ENCODE results near the gene RTL1. TPM values are rescaled to one million over a fixed set of nuclear protein-coding genes. Genes with fewer than 3 reads are reported as not detected.

RTL1 gene
- total and polyA plus RNA-seq, 10 of the 15 experiments (the other 5 are each of a cell fraction or from before 2014, with no cell fraction given) = not detected

DNA sequence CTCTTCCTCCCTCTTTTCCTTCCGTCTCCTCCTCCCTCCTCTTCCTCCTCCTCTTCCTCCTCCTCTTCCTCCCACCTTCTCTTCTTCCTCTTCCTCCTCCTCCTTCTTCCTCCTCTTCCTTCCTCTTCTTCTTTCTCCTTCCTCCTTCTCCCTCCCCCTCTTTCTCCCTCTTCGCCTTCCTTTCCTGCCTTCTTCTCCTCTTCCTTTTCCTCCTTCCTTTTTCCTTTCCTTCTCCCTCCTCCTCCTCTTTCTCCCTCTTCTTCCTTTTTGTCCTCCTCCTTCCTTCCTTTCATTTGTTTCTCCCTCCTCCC lies 41.6 kb downstream of the RTL1 start:
- H2AFZ ChIP-seq (ENCODE audit: control insufficient read depth, low read depth, low read length) = no peak overlapping the region
- no peaks in the 10 kb centered on the region for H3K79me2 ChIP-seq (ENCODE audit: control insufficient read depth, insufficient read depth, low read length)
- no peaks in the 10 kb centered on the region for H3K27me3 ChIP-seq (replicated peaks in 1 of 2; ENCODE audit: control insufficient read depth in 2 of 2, insufficient read depth in 2 of 2, low read length in 1 of 2)
- intact Hi-C loops (cut with micrococcal nuclease; ENCODE audit: unreplicated experiment) (no loop called here), in situ Hi-C loops (cut with MboI) (no loop called here)
- H3K36me3 ChIP-seq (ENCODE audit: control insufficient read depth in 2 of 2, insufficient read depth in 2 of 2, low read length in 1 of 2) = no peaks in the 10 kb centered on the region
- DNase-seq (ENCODE audit: low read depth, low spot score) (no peak), FAIRE-seq (no peak), ATAC-seq (no peak)
- BruUV-seq (replicated peaks) = no TSS peak
- H3K27ac ChIP-seq (ENCODE audit: control insufficient read depth, insufficient read depth) = no peak overlapping the region
- no peak overlapping the region for H3K4me3 ChIP-seq
- H3K4me2 ChIP-seq (ENCODE audit: control insufficient read depth, insufficient read depth) = no peak overlapping the region
- SMC1A ChIA-PET (ENCODE audit: uncharacterized antibody, unreplicated experiment) = no interaction called here
- H3K4me1 ChIP-seq (ENCODE audit: control insufficient read depth, insufficient read depth, low read length) = no peaks in the 10 kb centered on the region
- no peaks in the 10 kb centered on the region for H4K20me1 ChIP-seq (ENCODE audit: control insufficient read depth, insufficient read depth)
- no peaks in the 10 kb centered on the region for H3K9me3 ChIP-seq (replicated peaks; ENCODE audit: control insufficient read depth, insufficient read depth, low read length)
- CTCF ChIA-PET = no interaction called here
- POLR2A ChIA-PET = no interaction called here
- RAD21 ChIA-PET (ENCODE audit: unreplicated experiment) = no interaction called here
- no peak overlapping the region for H3K9ac ChIP-seq (ENCODE audit: control insufficient read depth, insufficient read depth, low read length)
- 22% methylated on average over 2 of the region's 2 CpGs for WGBS (ENCODE audit: insufficient coverage, insufficient replicate concordance, low lambda C conversion rate, missing lambda C conversion rate)
- TF ChIP-seq, protein P1, sequence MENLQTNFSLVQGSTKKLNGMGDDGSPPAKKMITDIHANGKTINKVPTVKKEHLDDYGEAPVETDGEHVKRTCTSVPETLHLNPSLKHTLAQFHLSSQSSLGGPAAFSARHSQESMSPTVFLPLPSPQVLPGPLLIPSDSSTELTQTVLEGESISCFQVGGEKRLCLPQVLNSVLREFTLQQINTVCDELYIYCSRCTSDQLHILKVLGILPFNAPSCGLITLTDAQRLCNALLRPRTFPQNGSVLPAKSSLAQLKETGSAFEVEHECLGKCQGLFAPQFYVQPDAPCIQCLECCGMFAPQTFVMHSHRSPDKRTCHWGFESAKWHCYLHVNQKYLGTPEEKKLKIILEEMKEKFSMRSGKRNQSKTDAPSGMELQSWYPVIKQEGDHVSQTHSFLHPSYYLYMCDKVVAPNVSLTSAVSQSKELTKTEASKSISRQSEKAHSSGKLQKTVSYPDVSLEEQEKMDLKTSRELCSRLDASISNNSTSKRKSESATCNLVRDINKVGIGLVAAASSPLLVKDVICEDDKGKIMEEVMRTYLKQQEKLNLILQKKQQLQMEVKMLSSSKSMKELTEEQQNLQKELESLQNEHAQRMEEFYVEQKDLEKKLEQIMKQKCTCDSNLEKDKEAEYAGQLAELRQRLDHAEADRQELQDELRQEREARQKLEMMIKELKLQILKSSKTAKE (IDR thresholded peaks at IDR 0.05; ENCODE audit: low read depth, poor library complexity, severe bottlenecking) = no peak
- no peak for TF ChIP-seq PKNOX1 (IDR thresholded peaks at IDR 0.05)
- TF ChIP-seq DPF2 (IDR thresholded peaks at IDR 0.05) = no peak
- TF ChIP-seq, protein P2, sequence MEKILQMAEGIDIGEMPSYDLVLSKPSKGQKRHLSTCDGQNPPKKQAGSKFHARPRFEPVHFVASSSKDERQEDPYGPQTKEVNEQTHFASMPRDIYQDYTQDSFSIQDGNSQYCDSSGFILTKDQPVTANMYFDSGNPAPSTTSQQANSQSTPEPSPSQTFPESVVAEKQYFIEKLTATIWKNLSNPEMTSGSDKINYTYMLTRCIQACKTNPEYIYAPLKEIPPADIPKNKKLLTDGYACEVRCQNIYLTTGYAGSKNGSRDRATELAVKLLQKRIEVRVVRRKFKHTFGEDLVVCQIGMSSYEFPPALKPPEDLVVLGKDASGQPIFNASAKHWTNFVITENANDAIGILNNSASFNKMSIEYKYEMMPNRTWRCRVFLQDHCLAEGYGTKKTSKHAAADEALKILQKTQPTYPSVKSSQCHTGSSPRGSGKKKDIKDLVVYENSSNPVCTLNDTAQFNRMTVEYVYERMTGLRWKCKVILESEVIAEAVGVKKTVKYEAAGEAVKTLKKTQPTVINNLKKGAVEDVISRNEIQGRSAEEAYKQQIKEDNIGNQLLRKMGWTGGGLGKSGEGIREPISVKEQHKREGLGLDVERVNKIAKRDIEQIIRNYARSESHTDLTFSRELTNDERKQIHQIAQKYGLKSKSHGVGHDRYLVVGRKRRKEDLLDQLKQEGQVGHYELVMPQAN (conservative IDR thresholded peaks at IDR 0.05) = no peak
- TF ChIP-seq, protein P3, sequence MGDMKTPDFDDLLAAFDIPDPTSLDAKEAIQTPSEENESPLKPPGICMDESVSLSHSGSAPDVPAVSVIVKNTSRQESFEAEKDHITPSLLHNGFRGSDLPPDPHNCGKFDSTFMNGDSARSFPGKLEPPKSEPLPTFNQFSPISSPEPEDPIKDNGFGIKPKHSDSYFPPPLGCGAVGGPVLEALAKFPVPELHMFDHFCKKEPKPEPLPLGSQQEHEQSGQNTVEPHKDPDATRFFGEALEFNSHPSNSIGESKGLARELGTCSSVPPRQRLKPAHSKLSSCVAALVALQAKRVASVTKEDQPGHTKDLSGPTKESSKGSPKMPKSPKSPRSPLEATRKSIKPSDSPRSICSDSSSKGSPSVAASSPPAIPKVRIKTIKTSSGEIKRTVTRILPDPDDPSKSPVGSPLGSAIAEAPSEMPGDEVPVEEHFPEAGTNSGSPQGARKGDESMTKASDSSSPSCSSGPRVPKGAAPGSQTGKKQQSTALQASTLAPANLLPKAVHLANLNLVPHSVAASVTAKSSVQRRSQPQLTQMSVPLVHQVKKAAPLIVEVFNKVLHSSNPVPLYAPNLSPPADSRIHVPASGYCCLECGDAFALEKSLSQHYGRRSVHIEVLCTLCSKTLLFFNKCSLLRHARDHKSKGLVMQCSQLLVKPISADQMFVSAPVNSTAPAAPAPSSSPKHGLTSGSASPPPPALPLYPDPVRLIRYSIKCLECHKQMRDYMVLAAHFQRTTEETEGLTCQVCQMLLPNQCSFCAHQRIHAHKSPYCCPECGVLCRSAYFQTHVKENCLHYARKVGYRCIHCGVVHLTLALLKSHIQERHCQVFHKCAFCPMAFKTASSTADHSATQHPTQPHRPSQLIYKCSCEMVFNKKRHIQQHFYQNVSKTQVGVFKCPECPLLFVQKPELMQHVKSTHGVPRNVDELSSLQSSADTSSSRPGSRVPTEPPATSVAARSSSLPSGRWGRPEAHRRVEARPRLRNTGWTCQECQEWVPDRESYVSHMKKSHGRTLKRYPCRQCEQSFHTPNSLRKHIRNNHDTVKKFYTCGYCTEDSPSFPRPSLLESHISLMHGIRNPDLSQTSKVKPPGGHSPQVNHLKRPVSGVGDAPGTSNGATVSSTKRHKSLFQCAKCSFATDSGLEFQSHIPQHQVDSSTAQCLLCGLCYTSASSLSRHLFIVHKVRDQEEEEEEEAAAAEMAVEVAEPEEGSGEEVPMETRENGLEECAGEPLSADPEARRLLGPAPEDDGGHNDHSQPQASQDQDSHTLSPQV (IDR thresholded peaks at IDR 0.05) = no peak
- TF ChIP-seq ASH2L (IDR thresholded peaks at IDR 0.05; ENCODE audit: borderline replicate concordance, low read depth) = no peak
- no peak for TF ChIP-seq HCFC1 (IDR thresholded peaks at IDR 0.05; ENCODE audit: low read length)
- TF ChIP-seq, protein P4, sequence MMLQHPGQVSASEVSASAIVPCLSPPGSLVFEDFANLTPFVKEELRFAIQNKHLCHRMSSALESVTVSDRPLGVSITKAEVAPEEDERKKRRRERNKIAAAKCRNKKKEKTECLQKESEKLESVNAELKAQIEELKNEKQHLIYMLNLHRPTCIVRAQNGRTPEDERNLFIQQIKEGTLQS (IDR thresholded peaks at IDR 0.05; ENCODE audit: borderline replicate concordance, extremely low read depth, low read depth, low read length) = no peak
- TF ChIP-seq RUNX3 (IDR thresholded peaks at IDR 0.05; ENCODE audit: low read length) = no peak
- TF ChIP-seq KAT2A (conservative IDR thresholded peaks at IDR 0.05; ENCODE audit: control insufficient read depth, low read depth, low read length) = no peak
- TF ChIP-seq CBFB (IDR thresholded peaks at IDR 0.05; ENCODE audit: low read depth) = no peak
- no peak for TF ChIP-seq BCL11A (IDR thresholded peaks at IDR 0.05; ENCODE audit: low read depth, low read length)
- TF ChIP-seq POU2F2 (IDR thresholded peaks at IDR 0.05; ENCODE audit: borderline replicate concordance, low read depth, low read length) = no peak
- TF ChIP-seq, protein P5, sequence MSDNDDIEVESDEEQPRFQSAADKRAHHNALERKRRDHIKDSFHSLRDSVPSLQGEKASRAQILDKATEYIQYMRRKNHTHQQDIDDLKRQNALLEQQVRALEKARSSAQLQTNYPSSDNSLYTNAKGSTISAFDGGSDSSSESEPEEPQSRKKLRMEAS (IDR thresholded peaks at IDR 0.05; ENCODE audit: low read depth, low read length) = no peak
- no peak for TF ChIP-seq RELA (IDR thresholded peaks at IDR 0.05; ENCODE audit: borderline replicate concordance, partially characterized antibody)

Measured in GM12878 (cell line).